C1 segment of cervical spinal cord (tissue), 14 donors: ENCODE measurements around the gene ERGIC2.
"Not testable (repeated sequence)": the region's sequence is repeated elsewhere in the genome, so short reads cannot be mapped to it uniquely, and the experiment has no call there.

Experiments
- DNase-seq, 14 donors: peaks; one replicate each; lab custom pipeline; 2025; lab: John Stamatoyannopoulos, UW

ERGIC2 gene, protein sequence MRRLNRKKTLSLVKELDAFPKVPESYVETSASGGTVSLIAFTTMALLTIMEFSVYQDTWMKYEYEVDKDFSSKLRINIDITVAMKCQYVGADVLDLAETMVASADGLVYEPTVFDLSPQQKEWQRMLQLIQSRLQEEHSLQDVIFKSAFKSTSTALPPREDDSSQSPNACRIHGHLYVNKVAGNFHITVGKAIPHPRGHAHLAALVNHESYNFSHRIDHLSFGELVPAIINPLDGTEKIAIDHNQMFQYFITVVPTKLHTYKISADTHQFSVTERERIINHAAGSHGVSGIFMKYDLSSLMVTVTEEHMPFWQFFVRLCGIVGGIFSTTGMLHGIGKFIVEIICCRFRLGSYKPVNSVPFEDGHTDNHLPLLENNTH

DNA sequence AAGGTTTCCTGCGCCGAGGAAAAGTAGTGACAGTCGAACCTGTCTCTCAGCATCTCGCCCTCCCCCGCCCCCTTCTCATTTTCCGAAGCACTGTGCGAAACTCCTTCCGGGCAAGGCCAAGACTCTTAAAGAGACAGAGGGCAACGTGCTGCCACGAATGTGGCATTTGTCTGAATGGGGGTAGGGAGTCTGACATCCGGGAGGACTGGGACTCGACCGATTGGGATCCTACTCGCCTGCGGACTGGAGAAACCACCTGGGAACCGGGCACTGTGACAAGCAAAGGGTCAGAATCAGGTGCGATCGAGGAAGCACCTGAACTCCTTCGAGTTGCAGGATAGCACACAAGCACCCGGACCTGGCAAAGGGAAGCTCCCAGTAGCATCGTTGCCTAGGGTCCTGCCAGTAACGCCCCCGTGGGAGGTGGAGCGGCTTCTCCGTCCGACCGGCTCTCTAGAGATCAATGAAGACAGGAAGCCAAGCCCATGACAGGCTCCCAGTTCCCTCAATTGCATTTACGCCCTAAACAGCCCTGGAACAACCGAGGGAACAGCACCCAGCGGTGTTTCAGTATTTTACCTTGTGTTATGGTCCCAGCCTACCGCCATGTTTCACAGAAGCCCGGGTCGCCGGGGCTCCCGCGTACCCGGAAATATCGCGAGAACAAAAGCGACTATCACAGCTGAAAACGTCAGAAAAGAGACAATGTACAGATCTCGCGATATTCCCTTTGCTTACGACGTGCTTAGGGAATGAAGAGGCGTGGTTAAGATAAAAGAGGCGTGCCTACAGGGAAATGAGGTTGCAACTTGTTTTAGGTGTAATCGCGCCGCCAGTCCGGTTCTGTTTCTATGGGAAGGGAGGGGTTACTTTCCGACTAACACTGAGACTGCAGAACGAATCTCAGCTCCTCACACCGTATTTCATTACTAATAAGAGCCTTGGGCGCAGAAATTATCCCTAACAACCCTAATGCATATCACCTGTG, at the start of gene ERGIC2:
TSS of gene ERGIC2 (minus strand) at position 637 of the 988 bp plus-strand sequence. CDS start 9,539 bp downstream, outside the sequence.
- peak; percentile 6 to 98 (median 79) for DNase-seq

DNA sequence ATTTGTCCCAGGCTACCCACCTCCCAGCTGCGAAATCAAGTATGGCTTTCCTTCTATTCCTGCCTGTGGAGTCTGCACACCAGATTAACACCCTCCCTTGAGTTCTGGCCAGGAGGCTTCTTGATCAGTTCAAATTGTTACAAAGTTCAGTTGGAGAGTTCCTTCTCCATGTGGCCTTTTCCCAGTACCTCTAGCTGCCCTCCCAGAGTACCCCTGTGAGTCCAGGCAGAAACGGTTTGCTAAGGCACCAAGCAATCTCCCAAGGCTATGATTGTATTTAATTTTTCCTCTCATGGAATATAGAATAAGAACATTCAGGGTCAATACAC, 49.7 kb upstream of the ERGIC2 start:
- DNase-seq: no peak

DNA sequence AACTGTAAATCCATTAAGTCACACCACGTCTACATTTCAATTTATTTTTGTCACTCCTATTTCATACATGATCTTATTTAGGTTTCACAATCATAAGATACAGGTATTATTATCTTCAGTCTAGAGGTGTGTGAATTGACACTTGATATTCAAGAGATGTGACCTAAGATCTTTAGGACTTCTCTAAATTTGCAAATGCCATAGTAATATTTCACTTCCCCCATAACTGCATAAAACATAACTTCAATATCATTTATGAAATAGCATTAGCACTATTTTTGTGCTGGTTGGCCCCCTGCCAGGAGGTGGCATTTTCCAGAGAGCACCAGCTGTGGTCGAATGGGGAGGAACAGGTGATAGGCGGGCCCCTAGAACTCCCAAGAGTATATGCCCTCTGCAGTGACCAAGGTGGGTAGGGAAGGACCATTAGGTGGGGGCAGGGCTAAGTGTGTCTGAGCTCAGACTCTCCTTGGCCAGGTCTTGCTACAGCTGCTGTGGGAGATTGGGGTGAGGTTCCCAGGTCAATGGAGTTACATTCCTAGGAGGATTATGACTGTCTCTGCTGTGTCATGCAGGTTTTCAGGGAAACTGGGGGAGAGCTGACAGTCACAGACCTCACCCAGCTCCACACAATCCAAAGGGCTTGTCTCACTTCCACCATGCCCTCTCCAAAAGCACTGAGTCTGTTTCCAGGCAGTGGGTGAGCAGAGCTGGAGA, 49.2 kb upstream of the ERGIC2 start:
- DNase-seq: no peak

DNA sequence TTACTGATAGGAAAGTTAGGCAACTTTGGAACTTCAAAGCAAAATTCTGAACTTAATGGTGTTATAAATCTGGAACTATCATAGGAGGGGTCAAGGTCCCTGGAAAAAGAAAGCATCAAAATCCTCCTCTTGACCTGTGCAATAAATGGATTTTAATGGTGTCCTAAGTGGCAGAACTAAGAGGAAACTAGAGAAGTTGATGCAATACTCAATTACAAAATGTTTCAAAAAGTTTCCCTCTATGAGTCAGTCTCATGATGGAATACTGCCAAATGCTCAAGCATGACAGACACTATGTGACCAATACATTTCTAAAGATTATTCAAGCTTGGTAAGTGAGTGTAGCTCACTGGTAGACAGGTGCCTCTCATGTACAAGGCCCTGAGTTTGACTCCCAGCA, 47.7 kb upstream of the ERGIC2 start:
- no peak for DNase-seq

DNA sequence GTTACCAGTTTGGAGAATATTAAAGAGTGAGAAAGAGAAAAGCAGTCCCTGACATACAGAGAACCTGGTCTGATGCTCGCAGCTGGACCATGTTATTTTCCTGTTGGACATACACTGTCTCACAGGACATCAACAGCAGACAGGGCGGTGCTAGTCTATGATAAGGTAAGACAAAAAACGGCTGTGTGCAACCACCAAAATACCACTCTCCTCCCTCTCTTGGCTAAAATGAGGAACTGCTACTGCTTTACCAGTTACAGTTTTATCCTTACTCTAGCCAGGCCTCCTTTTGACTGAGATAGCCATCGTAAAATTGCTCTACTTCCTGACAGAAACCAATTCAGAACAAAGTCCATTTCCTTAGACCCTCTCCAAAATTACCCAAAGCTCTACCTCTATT, 47.0 kb upstream of the ERGIC2 start:
- DNase-seq: no peak

DNA sequence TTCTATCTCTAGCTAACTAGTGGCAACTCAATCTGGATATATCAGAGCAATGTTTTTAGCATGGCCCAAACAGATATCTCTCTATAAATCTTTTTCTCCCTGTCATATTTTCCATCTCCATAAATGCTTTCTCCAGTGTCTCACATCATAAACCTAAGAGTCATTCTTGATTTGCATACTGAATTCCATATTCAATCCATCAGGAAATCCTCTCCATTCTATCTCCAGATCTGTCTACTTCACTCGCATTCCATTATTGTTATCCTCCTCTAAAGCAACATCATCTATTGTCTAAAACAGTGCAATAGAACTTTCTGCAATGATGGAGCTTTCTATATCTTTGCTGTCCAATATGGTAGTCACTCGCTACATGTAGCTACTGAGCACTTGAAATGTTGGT, 45.5 kb upstream of the ERGIC2 start:
- no peak for DNase-seq

DNA sequence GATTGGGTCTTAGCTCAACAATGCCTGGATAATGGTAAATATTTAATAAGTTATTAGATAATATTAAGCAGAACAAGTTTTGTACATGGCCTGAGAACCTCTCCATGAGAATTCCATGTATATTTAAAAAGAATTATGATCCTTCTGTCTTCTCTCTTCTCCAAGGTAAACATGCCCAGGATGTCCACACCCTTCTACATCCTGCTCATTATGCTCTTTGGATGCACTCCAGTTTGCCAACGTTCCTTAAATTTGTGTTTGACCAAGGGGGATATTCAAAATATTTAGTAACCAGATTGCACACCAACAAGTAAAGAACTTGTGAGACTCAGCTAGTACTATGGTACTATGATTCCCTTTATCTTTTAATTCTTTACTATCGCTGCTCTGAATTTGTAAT, 44.8 kb upstream of the ERGIC2 start:
- no peak for DNase-seq

DNA sequence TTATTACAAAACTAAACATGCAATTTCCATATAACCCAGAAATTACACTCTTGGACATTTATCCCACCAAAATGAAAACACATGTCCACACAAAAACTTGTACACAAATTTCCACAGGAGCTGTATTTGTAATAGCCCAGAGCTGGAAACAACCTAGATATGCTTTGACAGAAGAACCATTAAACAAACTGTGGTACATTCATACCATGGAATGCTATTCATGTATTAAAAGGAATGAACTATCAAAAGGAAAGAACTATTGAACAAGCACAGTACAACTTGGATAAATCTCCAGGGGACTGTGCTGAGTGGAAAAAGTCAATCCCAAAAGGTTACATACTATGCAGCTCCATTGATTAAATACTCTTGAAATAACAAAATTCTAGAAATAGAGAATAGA, 35.8 kb upstream of the ERGIC2 start:
- DNase-seq: no peak

DNA sequence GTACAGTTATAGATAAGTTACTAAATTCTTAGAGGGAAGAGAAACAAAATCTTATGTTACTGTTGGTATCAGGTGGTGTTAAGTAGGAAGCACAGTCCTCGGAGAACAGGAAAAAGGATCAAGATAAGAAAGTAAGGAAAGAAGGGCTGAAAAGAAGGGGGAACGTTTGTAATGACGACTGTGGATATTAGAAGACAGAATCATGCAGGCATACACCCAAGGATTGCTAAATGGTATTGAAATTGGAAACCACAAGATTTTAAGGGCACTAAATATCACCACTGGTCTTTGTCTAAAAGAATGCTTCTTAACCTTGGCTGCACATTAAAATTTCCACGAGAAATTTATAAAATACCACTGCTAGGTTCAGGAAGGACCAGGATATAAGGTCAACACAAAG, 34.1 kb upstream of the ERGIC2 start:
- DNase-seq: no peak

DNA sequence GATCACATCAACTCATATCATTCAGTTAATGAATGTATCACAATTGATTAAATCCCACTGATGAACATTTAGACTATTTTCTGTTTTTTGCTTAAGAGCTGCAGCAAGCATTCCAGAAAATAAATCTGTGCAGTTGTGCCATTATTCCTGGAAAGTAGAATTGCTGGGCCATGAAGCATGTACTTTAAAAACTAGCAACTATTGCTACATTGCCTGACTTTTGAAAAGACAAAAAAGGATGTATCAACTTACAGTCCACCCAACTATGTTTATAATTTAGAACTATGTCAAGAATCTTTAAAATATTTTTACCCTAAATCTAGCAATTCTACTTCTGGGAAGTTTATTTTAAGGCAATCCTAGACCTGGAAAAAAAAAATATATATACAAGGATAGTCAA, 33.4 kb upstream of the ERGIC2 start:
- no peak for DNase-seq

DNA sequence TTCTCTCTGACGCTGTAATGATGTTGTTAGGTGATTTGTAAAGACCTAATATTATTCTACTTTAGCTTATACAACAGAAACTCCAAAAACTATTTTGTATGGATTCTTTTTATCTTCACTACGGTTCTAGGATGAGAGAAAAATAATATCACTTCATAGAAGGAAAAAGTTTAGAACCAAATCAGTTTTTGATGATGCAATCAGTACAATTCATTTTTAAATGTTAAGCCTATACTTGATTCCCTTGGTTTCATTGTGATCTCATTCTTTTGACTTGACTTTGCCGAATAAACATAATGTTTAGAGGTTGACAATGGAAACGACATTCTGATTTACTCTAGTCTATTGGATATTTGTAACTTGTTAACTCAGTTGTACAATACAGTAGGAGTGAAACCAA, 24.6 kb upstream of the ERGIC2 start:
- no peak for DNase-seq

DNA sequence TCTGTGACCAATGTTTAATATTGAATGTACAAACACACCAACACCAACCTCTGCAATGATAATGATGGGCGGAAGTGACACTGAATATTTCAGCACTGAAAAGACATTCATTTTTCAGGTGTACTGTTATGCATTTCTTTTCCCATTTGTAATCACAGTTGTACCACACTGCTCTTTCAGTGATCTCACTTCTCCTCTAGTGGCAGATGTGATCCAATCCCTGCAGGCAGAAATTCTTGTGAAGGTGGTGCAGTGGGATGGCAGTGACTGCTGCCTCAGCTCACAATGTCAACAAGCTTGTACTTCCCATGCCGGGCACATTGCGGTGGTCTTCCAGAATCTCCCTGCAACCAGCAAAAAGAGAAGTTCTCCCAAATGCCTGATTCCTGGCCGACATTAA, 23.0 kb upstream of the ERGIC2 start:
- no peak for DNase-seq

DNA sequence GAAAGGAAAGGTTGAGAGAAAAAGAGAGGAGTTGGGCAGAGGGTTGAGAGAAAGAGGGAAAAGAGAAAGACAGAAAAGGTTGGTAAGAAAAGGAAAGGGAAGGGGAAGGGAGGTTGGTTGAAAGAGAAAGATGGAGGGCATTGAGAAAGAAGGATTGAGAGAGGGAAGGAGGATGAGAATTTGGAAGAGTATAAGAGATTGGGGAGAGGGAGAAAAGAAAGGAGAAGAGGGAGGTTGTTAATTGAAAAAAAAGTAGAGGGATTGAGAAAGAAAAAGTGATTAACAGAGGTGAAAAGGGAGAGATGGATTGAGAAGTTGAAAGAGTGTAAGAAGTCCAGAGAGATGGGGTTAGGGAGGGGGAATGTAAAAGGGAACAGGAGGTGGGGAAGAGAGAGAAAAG, 21.5 kb upstream of the ERGIC2 start:
- no peak for DNase-seq

DNA sequence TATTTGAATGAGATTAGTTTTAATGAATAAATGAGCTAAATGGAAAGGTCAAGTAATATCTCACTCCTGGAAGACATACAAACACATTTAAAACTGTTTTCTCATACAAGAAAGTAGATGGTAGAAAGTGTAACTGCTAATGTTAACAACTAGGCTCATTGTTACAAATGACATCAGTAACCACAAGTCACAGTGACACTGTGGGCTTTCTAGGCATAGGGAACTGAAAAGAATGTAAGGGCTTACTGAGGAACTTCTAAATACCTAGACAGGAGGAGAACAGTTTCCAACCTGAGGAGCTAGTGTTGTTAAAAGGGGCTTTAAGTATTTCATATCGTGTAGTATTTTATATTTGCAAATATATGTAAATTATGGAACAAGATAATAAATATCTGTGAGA, 17.5 kb upstream of the ERGIC2 start:
- no peak for DNase-seq

DNA sequence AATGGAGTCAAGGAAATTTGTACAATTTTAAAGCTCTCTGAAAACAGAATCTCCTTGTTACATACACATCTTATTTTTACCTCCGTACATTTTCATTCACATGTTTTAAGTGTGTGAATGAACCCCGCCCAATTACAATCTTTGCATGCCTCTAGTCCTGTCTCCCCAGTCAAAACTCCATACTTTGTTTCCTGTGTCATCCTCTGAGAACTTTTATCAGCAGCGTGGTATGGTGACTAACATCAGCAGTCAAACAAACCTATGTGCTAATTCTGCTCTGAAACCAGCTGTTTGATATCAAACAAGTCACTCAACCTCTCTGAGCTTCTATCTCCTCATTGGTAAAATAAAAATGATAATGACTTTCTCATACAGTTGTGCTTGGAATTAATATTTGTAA, 15.8 kb upstream of the ERGIC2 start:
- DNase-seq: no peak

DNA sequence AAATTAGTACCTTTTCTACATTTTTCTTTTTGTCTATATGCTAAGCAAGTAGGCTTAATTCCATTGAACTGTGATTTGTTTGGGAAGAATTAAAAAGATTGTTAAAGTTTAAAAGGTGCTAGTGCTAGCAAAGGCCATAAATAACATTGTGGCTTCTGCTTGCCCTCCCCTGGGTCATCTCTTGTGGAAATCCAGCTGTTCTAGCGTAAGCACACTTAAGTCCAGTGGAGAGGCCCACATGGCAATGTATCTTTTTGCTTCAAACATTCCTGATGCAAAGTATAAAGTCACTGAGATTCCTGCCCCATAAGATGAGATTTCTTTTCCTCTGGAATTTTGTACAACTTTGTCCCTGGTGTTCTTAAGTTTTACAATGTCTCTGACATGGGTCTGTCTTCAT, 14.4 kb upstream of the ERGIC2 start:
- no peak for DNase-seq

DNA sequence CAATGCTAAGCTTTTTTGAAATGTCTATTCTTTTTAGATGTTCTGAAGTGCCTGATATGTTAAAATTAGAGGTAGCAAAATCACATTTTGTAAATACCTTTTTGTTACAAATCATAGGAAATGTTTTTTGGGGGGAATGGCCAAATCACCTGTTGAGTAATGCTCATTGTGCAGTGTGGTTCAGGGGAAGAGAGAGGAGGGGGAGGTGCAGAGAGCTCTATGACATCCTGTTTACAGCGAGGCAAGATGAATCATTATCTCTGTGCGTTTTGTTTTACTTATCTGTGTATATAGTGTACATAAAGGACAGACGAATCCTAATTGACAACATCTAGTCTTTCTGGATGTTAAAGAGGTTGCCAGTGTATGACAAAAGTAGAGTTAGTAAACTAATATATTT, 9.4 kb upstream of the ERGIC2 start:
- not testable (repeated sequence) for DNase-seq

DNA sequence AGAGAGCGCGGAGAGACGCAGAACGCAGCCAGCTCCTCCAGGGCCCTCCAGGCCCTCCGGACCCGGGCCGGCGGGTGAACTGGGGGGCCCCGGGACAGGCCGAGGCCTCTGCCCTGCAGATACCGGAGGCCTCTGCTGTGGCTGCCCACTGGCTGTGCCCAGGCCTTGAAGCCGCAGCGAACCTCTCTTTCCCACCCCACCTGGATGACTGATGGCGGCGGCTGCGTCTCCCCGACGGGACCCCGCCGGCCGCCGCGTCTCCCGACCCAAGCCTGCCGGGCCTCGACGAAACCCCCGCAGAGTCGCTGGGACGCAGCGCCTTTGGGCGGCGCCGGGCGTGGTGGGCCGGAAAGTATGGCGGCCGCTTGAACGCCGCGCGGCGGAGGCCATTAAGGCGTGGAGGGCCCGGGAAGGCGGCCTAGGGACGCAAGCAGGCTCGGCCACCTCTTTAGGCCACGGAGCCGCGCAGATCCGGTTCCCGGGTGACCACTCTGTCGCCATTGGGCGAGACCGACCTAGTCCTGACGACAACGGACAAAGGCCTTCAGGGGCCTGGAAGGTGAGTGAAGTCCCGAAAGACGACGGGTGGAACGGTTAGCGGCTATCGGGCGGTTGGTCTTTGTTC, 8.4 kb upstream of the ERGIC2 start:
- no peak for DNase-seq

DNA sequence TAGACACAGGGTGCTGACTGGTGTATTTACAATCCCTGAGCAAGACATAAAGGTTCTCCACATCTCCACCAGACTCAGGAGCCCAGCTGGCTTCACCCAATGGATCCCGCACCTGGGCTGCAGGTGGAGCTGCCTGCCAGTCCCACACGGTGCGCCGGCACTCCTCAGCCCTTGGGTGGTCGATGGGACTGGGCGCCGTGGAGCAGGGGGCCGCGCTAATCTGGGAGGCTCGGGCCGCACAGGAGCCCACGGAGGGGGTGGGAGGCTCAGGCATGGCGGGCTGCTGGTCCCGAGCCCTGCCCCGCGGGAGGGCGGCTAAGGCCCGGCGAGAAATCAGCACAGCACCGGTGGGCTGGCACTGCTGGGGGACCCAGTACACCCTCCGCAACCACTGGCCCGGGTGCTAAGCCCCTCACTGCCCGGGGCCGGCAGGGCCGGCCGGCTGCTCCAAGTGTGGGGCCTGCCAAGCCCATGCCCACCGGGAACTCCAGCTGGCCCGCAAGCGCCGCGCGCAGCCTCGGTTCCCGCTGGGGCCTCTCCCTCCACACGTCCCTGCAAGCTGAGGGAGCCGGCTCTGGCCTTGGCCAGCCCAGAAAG, 5.2 kb upstream of the ERGIC2 start:
- not testable (repeated sequence) for DNase-seq

DNA sequence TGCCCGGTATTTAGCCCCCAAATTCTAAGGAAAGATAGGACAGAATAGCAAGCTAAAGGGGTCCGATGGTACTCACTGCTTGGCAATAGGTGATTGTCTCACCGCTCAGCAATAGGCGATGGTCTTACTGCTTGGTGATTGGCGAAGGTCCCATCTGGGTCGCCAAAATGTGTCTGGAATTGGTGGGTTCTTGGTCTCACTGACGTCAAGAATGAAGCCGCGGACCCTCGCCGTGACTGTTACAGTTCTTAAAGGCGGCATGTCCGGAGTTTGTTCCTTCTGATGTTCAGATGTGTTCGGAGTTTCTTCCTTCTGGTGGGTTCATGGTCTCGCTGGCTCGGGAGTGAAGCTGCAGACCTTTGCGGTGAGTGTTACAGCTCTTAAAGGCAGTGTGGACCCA, 4.2 kb upstream of the ERGIC2 start:
- not testable (repeated sequence) for DNase-seq

DNA sequence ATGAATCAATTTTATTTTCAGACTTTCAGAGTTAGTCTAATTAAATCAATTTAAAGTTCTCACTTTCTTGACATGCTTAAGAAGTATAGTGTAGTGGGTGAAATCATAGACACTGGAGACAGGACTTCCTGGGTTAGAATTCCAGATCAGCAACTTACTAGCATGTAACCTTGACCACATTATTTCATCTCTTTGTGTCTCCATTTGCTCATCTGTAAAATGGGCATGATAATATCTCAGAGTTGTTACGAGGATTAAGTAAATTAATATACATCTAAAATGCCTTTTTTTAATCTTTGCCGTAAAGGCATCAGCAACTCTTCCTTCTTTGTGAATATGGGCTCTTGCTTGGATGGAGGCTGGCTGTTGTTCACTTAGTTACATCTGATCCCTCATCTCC, 1.3 kb upstream of the ERGIC2 start:
- DNase-seq: no peak
